T-helper 22 cell (primary cell): ENCODE data around the gene CELF2.
"Not testable (repeated sequence)": the region's sequence is repeated elsewhere in the genome, so short reads cannot be mapped to it uniquely, and the experiment has no call there.

ENCODE experiments used
- DNase-seq: peaks from one replicate; pipeline ENCODE4 v3.0.0-alpha.2; 2020; ENCODE audit warnings: low read depth

The CELF2 gene

DNA sequence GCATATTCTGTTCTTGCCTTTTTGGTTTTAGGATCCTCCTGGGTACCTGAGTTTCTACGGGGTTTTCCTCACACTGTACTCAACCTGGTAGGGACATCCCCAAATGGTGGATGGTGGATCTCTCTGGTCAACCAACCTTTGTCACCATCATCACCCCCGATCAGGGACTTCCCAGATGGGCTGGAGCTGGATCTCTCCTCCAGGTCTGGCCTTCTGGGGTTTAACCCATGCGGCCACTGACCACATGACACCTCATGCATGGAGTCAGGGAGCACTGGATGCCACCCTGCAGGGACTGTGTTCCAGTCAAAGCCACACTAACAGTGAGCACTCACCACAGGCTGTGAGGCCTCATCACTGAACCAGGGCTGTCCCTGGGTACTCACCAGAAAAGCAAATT, 80.0 kb downstream of the CELF2 start:
- DNase-seq, result no peak

DNA sequence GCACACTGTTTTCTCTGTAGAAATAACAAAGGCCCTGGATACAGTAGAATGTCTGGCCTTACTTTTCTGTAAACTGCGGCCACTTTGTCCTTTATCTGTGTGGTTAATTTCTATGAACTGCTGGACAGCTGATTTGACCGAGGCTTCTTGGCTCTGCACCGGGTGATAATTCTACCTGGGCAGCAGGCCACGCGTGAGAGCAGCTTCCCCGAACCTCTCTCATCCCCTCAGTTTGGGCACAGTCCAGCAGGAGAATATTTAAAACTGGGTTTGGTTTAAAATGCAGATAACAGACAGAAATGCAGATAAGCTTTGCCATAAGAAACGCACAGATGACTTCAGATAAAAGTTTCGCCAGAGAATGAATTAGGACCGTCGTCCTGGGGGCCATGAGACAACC, 81.0 kb downstream of the CELF2 start:
- no peak for DNase-seq

- DNase-seq, result no peak
Observed at GRCh38 chr10:11104772-11105675, 87.4 kb downstream of the CELF2 start.

- no peak for DNase-seq
Observed at GRCh38 chr10:11105676-11106004, 88.0 kb downstream of the CELF2 start.

DNA sequence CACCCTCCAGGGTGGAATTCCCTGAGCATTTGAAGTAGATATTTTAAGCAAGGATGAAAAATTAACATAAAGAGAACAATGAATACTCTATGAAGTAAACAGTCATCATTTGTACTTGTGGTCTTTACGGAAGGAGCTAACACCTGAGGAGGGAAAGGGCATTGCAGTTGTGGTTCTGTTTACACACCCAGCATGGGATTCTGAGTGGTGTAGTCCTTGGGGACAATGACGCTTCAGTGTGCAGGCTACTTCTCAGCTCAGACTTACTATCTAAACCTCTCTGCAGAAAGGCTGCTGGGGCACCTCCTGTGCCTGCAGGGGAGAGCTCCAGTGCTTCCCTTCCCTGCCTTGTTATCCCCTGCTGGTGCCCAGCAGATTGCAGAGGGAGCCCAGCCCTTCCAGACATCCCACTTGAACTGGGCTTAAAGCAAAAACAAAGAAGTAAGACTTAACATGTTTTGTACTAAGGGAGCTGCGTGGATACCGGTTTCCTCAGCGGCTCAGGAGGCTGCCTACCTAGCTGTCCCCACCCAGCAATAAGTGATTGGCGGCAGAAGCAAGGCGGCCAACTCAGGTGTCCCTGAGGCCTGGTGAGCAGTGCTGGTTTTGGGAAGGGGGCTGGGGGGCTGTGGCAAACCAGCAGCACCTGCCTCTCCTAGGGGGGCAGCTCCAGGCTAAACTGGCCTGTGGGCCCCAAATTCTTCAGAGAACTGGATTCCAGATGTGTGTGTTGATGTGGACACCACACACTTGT, 89.1 kb downstream of the CELF2 start:
- no peak for DNase-seq

DNA sequence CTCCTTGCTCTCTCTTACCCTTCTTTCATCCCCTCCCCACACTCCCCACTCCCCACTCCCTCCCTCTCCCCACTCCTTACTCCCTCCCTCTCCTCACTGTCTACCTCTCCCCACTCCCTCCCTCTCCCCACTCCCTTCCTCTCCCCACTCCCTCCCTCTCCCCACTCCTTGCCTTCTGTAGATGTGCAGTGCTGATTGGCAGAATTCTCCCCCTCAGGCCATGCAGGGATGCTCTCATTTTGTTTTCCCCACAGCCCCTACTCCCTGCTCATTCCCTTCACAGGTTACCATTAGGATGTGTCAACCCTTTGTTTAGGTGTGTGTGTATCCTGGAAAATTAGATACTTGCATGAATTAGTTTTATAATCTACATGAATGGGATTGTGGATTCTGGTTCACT, 90.3 kb downstream of the CELF2 start:
- DNase-seq, result no peak

DNA sequence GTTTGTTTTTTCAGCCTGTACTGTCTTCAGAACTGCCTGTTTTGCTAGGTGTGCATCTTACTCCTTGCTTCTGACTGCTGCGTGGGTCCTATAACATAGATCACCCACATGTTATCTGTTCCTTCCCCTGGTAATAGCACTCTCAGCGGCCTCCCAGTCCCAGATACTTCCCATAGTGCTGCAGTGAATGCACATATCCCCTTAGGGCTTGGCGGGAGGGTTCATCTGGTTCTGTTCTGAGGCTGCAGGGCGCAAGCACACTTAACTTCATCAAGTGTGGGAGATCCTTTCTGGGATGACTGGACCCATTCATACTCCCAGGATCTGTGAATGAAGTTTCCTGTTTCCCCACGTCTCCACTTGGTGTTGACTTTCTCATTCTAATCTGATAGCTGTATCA, 90.7 kb downstream of the CELF2 start:
- DNase-seq, result no peak

DNA sequence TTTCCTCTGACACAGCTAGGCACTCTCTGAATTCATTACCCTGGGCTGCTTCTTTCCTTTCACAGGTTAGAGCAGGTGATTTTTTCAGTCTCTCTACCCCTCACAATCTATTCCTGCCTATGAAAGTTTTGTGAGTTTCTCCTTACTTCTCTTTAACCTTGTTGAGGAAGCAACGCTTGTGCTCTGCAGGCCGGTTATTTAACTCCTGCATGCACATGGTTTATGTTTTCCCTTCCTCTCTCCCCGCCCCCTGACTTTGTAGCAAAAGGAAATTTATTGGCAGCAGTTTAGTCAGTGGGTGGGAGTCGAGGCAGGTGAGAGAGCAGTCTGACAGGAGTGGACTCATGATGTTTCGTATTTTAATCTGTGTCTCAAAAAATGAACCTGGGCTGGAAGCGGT, 91.9 kb downstream of the CELF2 start:
- DNase-seq, result no peak

GRCh38 chr10:11110539-11110938, 92.9 kb downstream of the CELF2 start:
- no peak for DNase-seq

DNA sequence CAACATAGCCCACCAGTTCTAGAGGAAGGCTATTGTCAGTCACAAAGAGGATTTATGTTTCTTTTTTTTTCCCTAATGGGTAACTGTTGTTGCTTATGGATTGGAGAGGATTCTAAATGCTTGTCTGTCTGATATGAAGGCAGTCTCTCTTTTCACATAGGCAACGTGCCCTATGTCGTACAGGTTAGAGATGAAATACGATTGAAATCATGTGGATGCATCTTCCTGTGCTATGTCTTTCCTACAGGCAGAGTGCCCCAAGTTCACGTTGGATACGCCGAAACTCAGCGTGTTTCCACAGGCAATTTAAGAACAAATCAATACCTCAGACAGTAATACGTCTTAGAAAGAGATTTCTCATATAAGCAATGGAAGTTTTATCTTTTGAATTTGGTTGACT, 93.8 kb downstream of the CELF2 start:
- no peak for DNase-seq

- DNase-seq, result no peak
Observed at GRCh38 chr10:11112718-11113117, 95.0 kb downstream of the CELF2 start.

GRCh38 chr10:11113156-11113555, 95.5 kb downstream of the CELF2 start:
- DNase-seq, result no peak

GRCh38 chr10:11114269-11114668, 96.6 kb downstream of the CELF2 start:
- DNase-seq, result no peak

DNA sequence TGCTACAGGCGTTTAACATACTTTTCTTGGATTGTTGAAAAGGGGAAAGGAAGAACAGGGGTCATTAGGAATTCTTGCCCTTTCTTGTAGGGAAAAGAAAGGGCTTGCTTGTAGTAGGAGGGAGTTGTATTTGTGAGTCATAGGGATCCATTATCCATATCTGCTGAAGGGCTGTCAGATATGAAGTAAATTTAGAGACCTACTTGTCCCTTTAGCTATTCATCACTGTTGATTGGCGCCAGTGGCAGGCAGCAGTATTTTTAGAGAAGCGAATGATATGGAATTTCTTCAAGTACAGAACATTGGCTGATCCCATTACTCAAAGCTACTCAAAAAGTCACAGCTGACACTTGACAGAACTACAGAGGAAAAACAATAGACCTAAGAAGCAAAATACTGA, 97.7 kb downstream of the CELF2 start:
- DNase-seq, result no peak

DNA sequence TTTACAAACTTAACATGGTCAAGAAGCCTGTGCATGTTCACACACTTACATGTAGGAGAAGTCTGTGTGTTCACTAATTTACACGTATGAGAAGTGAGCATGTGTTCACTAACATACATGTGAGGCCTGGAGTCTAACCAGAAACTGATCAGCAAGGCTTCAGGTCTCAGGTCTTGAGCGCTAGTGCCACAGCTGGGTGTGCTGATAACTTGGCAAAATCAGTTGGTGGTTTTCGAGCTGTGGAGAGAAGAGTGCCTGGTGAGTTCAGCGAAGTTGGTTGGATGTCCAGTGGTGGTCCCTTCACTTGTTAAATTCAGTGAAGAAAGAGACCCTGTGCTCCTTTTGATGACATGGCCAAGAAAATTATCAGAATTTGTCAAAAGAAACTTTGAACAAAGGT, 98.7 kb downstream of the CELF2 start:
- no peak for DNase-seq

DNA sequence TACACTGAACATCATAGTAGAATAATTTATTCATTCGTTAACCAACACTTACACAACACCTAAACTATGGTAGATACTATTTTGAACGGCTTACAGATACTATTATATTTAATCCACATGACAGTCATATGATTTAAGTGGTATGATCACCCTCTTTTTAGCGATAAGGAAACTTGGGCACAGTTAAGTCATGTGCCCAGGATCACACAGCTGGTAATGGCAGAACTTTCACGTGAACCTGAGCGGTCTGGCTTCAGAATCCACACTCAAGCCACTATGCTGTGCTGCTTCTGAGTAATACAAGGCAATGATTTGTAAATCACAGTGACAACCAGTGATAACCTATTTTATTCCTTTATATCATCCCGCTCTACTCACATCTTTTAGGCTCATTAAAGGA, 99.1 kb downstream of the CELF2 start:
- no peak for DNase-seq

DNA sequence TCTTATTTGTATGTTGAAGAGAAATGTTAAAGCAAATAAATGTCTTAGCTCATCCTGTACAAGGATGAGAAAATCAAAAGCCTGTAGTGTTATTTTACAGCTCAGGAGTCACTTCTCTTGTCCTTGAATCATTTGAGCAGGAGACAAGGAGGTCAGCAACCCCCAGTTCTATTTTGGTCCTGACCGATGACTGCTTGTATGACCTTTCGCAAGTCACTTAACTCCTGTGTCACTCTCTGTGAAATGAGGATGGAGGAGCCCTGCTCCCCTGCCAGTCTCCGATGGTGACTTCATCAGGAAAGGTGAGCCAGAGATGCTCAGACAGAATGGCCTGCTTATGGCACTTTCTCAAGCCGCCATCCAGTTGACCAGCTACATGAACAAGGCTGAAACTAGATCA, 101.0 kb downstream of the CELF2 start:
- no peak for DNase-seq

- no peak for DNase-seq
Observed at GRCh38 chr10:11119843-11120242, 102.2 kb downstream of the CELF2 start.

GRCh38 chr10:11120711-11121110, 103.0 kb downstream of the CELF2 start:
- DNase-seq, result no peak

DNA sequence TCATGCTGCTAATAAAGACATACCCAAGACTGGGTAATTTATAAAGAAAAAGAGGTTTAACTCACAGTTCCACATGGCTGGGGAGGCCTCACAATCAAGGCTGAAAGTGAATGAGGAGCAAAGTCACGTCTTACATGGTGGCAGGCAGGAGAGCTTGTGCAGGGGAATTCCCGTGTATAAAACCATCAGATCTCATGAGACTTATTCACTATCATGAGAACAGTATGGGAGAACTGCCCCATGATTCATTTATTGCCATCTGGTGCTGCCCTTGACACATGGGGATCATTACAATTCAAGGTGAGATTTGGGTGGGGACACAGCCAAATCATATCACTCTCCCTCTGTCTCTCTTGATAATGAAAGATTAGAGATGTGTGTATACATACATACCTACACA, 106.2 kb downstream of the CELF2 start:
- not testable (repeated sequence) for DNase-seq

GRCh38 chr10:11125004-11125403, 107.3 kb downstream of the CELF2 start:
- no peak for DNase-seq

- DNase-seq, result not testable (repeated sequence)
Observed at GRCh38 chr10:11127017-11127416, 109.3 kb downstream of the CELF2 start.

GRCh38 chr10:11131112-11131639, 113.5 kb downstream of the CELF2 start:
- DNase-seq, result no peak
